Measurements from ENCODE around the gene C4orf51. TPM values are rescaled to one million over a fixed set of nuclear protein-coding genes. Genes with fewer than 3 reads are reported as not detected.
A peak's percentile ranks its signal among the peaks of the same experiment; 100 is the strongest.

C4orf51 gene
- total and polyA plus RNA-seq, 8 donors: not detected

GRCh38 chr4:145698507-145698906, 18.6 kb downstream of the C4orf51 start:
- TF ChIP-seq CTCF (IDR thresholded peaks at IDR 0.05): no peak
- no peak overlapping the region for H3K27ac ChIP-seq
- H3K36me3 ChIP-seq: no peaks in the 10 kb centered on the region
- no peaks in the 10 kb centered on the region for H3K27me3 ChIP-seq
- ATAC-seq (no peak), DNase-seq (no peak)
- H3K4me3 ChIP-seq: no peak overlapping the region
- intact Hi-C loops (cut with DNase I): no loop called here
- peaks cover 0 to 2% of the 10 kb centered on the region in 2 donors for H3K9me3 ChIP-seq
- H3K4me1 ChIP-seq: no peaks in the 10 kb centered on the region

GRCh38 chr4:145703850-145704497, 24.0 kb downstream of the C4orf51 start:
- ATAC-seq: no peak
- TF ChIP-seq CTCF (IDR thresholded peaks at IDR 0.05): no peak
- H3K9me3 ChIP-seq: no peaks in the 10 kb centered on the region
- H3K27me3 ChIP-seq: no peaks in the 10 kb centered on the region
- peak in 1 of 4 donors; percentile 50 for DNase-seq
- no peaks in the 10 kb centered on the region for H3K4me1 ChIP-seq
- H3K4me3 ChIP-seq: no peak overlapping the region
- no peaks in the 10 kb centered on the region for H3K36me3 ChIP-seq
- H3K27ac ChIP-seq: no peak overlapping the region
- intact Hi-C loops (cut with DNase I): no loop called here

- Histone ChIP-seq H3K4me3 (no peak overlapping the region), H3K27ac (no peak overlapping the region), H3K36me3 (no peaks in the 10 kb centered on the region), H3K4me1 (no peaks in the 10 kb centered on the region), H3K27me3 (no peaks in the 10 kb centered on the region), H3K9me3 (peaks cover 0 to 17% of the 10 kb centered on the region in 2 donors)
- intact Hi-C loops (cut with DNase I): no loop called here
- DNase-seq: no peak
- no peak for TF ChIP-seq CTCF (IDR thresholded peaks at IDR 0.05)
- ATAC-seq: no peak
These were observed 29.4 kb downstream of the C4orf51 start for GRCh38 chr4:145709336-145709735.

- H3K4me1 ChIP-seq: no peaks in the 10 kb centered on the region
- TF ChIP-seq CTCF (IDR thresholded peaks at IDR 0.05): no peak
- ATAC-seq: peak; percentile 36
- H3K27ac ChIP-seq: no peak overlapping the region
- intact Hi-C loops (cut with DNase I): no loop called here
- H3K27me3 ChIP-seq: no peaks in the 10 kb centered on the region
- no peak overlapping the region for H3K4me3 ChIP-seq
- DNase-seq: no peak
- no peaks in the 10 kb centered on the region for H3K36me3 ChIP-seq
- H3K9me3 ChIP-seq: peaks cover 0 to 17% of the 10 kb centered on the region in 2 donors
These were observed 29.9 kb downstream of the C4orf51 start for GRCh38 chr4:145709843-145710242.

- intact Hi-C loops (cut with DNase I): no loop called here
- DNase-seq (no peak), ATAC-seq (no peak)
- Histone ChIP-seq H3K4me3 (no peak overlapping the region), H3K36me3 (no peaks in the 10 kb centered on the region), H3K4me1 (no peaks in the 10 kb centered on the region), H3K27me3 (no peaks in the 10 kb centered on the region), H3K27ac (no peak overlapping the region), H3K9me3 (peaks cover 0 to 11% of the 10 kb centered on the region in 2 donors)
- TF ChIP-seq CTCF (IDR thresholded peaks at IDR 0.05): no peak
These were observed 36.3 kb downstream of the C4orf51 start for GRCh38 chr4:145716200-145716599.

All from left lung (tissue), 10 donors.